HG02588 (cell line): ENCODE data around the gene CIT.

Experiments
- ATAC-seq: cut with Tn5 transposase; IDR thresholded peaks from one replicate; pipeline ENCODE4 v1.9.1; 2021; ENCODE audit warnings: mild to moderate bottlenecking, moderate library complexity; ENCODE audit not compliant: unreplicated experiment

Gene CIT

GRCh38 chr12:119850330-119850729 lies 26.8 kb downstream of the CIT start:
- no peak for ATAC-seq

GRCh38 chr12:119843100-119843499 lies 34.0 kb downstream of the CIT start:
- ATAC-seq = no peak

GRCh38 chr12:119842380-119842779 lies 34.7 kb downstream of the CIT start:
- no peak for ATAC-seq

- no peak for ATAC-seq
Measured at GRCh38 chr12:119841433-119842210, 35.5 kb downstream of the CIT start.

DNA sequence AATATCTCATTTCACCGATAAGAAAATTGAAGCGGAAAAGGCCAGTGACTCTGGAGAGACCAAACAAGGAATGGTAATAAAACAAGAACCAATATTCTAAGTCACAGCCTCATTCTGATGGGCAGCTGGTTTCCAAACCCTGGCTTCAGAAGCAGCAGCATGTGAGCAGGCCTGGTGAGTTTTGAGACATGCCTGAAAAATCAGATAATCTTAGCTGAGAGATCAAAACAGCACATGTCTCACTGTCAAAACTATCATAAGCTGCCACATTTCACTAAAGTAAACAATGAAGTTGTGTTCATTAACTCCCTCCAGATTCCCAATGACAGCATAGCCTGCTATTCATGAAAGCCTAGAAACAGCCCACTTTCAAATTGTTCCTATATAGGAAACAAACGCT lies 36.5 kb downstream of the CIT start:
- ATAC-seq = no peak

DNA sequence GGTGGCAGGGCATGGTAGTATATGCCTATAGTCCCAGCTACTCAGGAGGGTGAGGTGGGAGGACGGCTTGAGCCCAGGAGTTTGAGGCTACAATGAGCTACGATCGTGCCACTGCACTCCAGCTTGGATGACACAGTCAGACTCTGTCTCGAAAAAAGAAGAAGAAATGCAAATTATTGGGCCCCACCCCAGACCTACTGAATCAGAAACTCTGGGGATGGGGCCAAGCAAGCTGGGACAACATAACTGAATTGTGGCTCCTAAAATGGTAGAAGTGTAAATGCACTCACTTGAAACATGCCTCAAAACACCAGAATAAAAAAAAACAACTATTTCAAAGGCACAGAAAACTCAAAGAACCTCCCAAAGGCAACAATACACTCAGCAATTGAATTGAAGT lies 37.0 kb downstream of the CIT start:
- no peak for ATAC-seq

- ATAC-seq = no peak
Measured at GRCh38 chr12:119838826-119839600, 38.1 kb downstream of the CIT start.

DNA sequence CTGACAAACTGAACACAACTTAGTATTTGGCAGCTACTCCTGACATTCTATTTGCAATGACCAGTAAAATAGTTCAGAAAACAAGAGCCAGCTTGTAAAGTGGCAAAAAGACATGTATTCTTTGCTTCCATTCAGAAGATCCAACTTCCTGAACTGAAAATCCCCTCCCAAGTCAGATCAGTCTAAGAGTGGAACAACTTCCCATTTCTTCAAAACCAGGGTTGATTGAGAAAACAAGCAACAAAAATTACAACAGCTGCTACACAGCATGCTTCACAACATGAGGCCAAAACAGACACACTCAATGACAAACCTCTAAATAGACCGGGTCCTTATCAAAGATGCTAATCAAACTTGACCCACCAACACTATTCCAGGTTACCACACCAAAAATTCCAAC lies 40.3 kb downstream of the CIT start:
- no peak for ATAC-seq

- no peak for ATAC-seq
Measured at GRCh38 chr12:119835068-119835467, 42.1 kb downstream of the CIT start.

- no peak for ATAC-seq
Measured at GRCh38 chr12:119829439-119829838, 47.7 kb downstream of the CIT start.

DNA sequence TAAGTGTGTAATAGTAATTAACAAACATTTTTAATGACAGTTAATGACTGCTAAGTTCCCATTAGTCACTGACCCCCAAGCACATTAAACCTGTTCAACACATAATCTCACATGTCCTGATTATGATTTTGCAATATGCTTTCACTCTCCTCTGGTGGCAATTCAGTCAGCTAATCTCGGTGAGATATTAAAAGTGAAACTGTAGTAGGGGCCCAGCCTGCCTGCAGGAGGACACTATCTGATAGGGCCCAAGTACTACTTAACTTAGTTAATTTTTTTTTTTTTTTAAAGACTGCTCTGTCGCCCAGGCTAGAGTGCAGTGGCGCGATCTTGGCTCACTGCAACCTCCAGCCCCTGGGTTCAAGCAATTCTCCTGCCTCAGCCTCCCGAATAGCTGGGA lies 48.8 kb downstream of the CIT start:
- ATAC-seq = no peak

- ATAC-seq = no peak
Measured at GRCh38 chr12:119827760-119828159, 49.4 kb downstream of the CIT start.

- no peak for ATAC-seq
Measured at GRCh38 chr12:119826661-119827445, 50.3 kb downstream of the CIT start.

- no peak for ATAC-seq
Measured at GRCh38 chr12:119825262-119825661, 51.9 kb downstream of the CIT start.

DNA sequence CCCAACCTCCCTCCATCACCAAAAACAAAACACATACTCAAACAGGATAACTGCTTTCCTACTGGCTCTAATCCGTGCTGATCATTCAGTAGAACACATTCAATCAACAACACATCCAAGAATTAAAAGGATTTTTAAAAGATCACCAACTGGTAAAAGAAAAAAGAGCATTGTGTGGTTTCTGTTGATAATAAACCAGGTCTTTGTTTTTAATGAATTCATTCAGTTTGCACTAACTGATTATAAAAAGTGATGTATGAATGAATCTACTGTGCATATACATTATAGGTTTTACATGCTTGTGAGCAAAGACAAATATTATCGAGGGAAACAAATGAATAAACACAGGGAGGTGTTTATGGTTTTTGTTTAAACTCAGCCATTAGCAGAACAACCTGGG lies 55.1 kb downstream of the CIT start:
- no peak for ATAC-seq

DNA sequence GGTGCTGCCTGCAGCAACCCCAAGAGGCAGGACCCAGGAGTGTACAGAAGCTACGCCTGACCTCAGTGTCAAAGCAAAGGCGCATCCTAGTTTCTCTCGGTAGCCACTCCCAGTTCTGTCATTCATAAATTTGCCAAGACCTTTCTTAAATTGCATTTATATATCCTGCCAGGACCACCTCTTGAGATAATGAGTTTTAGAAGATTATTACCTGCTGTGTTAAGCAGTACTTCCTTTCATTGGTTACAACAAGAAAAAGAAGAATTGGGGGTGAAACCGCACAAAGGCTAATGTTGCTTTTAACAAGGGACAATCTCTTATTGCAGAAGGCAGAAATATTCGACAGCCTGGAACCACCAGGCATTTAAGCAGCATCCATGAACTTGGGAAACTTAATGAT lies 57.8 kb downstream of the CIT start:
- ATAC-seq = no peak

DNA sequence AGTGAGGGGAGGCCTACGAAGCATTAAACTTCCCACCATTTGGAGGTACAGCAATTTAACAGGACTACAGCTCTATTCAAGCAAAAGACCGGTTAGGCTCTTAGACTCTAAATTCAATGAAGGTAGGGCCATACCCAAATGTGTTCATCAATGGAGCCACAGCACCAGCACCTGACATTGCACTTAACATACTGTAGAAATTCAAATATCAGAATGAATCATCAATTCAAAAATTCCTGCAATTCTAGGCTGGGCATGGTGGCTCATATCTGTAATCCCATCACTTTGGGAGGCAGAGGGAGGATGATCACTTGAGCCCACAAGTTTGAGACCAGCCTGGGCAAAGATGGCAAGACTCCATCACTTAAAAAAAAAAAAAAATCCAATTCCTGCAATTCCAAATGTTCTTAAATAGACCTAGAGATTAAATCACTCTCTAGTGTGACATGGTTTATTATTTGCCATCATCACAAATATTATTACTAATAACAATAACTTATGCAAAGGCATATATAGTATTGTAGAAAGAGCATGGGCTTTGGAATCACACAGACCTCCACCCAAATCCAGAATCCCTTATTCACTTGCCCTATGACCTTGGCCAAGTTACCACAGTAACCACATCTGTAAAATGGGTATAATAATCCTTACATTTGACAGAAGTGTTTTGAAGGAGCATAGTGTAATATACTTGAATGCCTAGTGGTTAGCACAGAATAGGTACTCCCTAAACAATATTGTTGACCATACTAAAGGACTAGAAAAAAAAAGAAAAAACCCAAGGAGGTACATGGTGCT lies 59.4 kb downstream of the CIT start:
- ATAC-seq = no peak

DNA sequence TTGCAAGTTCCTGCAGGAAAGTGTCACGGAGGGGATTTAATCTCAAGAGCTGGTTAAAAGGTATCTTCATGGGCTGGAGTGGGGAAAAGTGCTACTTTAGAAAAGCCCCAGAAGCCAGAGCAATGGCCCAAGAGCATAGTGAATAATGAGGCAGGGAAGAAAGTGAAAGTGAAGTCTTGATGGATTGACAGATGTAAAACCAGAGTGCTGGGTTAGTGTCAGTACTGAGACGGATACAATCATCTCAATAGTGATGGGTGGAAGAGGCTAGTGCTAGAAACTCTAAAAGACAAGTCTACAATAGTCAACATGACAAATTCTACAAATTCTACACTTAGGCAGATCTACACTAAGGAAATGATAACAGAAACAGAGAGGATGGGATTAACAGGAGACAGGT lies 68.1 kb downstream of the CIT start:
- no peak for ATAC-seq

- ATAC-seq = no peak
Measured at GRCh38 chr12:119808441-119808840, 68.7 kb downstream of the CIT start.

GRCh38 chr12:119807380-119807779 lies 69.7 kb downstream of the CIT start:
- no peak for ATAC-seq
